Camera-type eye (tissue), 1 donor: ENCODE data around the gene KLF1. TPM values are rescaled to one million over a fixed set of nuclear protein-coding genes. Genes with fewer than 3 reads are reported as not detected.

Experiments used
- total RNA-seq: library from RNA; depleted of rRNA; stranded (reverse); fragments of >200 nt; gene quantifications from one replicate; pipeline ENCODE4 v1.2.3, GENCODE V29; 2014

Gene KLF1
- 2.1 TPM for total RNA-seq

DNA sequence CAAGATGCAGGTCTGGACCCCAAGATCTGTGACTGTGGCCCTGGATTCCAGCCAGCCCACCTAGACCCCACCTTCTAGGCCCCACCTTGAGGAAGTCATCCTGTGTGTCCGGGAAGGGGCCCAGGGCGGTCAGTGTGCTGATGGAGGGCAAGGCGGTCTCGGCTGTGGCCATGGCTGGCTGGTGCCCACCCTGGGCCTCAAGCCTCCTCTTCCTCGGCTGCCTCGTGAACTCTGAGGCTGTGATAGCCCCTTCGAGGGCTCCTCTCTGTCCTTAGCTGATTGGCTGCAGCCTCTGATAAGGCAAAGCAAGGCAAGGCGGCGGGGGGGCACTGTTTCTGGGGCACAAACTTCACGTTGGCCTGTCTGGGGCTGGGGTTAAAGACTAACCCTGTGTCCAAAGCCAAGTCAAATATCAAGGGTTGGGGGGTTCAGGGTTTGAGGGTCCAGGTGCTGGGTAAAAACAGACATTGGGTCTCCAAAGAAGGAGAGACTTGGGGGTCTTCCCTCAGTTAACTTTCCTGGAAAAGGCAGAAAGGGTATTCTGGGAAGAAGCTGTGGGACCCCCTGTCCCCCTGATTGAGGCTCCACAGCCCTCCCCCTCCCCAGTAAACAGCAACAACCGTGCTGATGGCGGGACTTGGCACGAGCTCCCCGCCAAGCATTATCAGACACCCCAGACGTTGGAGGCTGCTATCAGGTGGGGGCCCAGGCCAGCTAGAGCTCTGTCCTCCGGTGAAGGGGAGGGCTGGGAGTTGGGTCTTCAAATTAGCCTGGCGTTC is at the start of gene KLF1:
Gene KLF1 (minus strand): TSS at position 233 of the 779 bp plus-strand sequence. CDS start 61 bp downstream, at position 172.

DNA sequence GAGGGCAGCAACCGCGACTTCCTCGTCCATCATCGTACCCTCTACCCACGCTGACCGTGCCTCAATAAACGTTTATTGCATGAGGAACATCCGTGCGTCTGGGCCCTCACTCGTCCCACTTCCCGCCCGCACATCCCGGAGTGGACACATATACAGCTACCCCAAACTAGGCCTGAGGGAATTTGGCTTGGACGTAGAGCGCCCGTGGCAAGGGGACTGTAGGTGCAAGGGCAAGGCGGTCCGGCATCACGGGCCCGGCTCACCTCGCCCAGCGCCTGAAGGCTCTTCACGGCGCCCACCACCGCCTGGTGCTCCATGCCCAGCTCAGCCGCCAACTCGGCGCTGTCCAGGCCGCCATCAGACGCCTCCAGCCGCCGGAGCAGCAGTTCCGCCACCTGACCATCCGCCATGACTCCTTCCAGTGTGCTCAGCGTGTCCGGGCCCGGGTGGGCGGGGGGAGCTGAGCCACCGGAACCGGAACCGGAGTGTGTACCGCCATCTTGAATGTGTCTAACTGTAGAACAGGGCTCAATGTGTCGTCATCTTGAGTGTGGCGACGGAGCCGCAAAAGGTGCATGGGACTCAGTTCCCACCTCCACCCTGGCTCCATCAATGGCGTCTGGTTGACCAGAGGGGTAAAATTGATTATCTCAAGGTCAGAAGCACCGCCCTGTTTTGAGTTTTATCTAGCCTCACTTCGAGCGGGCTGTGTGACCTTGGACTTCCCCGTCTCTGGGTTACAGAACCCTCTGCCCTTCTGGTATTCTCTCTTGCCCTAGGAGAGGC is 46.5 kb upstream of the KLF1 start, which contains the start of gene FARSA:
Gene FARSA (minus strand): TSS at position 425 of the 786 bp plus-strand sequence. CDS start 15 bp downstream, at position 410.

DNA sequence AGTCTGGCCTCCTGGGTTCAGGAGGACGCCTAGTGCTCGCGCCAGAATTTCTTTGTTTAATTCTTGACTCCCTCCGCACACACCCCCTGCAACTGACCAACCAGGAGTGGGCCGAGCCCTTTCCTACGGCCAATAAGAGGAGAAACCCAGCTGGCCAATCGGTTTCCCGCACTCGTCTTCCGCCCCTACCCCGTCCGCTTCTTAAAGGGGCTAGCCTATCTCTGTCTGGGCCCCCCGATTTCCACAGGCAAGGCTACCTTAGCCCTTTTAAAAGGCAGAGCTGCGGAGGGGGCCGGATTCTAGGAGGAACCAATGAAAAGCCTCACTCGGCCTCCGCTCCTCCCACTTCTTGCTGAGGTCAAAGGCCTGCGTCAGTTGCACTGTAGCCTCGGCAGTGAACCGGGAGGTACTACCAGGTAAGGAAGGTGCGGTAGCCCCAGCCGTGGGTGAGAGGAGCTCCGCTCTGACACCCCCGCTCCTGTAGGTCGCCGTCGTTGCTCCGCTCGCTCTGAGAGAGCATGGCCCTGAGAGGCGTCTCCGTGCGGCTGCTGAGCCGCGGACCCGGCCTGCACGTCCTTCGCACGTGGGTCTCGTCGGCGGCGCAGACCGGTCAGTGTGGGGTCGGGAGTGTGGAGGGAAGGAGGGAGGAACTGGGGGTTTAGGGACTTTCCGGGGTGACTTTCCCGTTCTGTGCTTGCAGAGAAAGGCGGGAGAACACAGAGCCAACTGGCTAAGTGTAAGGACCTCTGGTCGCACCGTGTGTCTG is 4.0 kb upstream of the KLF1 start, which contains the start of gene GCDH:
Gene GCDH (plus strand): TSS at position 374 of the 766 bp plus-strand sequence. CDS start 145 bp downstream, at position 519.

DNA sequence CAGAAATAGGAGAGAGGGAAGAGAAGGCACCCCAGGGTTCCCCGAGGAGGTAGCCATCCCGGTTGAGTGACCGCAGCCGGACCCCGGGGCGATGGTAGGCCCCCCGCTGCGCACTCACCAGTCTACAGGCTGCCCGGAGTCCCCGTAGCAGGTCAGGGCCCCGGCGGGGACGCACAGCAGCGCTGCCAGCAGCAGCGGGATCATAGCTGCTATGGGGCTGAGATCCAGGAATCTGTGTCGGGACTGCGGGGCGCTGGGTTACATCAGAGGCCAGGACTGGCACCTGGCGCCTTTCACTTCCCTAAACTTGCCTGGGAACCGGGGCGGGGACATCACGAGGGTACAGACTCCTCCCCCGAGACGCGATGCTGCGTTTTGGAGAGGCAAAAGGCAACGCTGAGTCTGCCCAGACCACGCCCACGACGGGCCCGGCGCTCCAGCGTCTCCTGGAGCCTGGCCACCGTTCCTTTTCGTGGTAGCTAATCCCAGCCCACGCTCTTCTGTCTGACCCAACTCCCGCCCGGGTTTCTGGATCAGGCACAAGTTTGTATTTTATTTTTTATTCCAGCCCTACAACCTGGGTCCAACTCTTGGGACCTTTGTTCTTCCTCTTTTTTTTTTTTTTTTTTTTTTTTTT is 5.7 kb downstream of the KLF1 start, which contains the start of gene DNASE2:
Gene DNASE2 (minus strand): TSS at position 278 of the 637 bp plus-strand sequence. CDS start 74 bp downstream, at position 204.

DNA sequence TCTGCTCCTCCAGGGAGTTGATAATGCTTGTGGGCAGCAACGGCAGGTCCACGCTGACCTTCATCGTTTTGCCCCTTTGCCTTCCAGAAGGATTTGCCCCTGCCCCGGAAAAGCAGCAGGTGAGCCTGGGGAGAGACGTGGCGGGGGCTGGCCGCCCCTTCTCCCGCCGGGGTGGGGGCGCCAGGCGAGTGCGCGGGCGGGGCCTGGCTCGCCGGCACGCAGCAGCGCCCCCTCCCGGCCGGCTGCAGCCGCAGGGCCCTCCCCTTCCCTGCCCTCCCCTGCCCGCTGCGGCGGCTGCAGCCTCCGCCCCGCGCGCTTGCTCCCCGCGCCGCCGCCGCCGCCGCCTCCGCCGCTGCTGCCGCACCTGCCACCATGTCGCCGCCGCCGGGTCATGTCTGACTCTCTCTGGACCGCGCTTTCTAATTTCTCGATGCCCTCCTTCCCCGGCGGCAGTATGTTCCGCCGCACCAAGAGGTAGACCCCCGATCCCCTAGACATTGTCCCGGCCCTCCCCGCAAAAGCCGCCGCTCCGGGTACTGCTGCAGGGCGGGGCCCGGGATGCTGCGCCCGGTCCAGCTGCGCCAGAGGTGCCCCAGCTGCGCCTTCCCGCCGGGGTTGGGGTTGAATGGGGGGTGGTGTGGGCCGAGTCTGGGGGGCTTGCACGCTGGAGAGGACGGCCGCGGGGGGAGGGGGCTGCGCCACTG is 48.7 kb downstream of the KLF1 start, which contains the start of gene MAST1:
Gene MAST1 (plus strand): TSS at position 334 of the 704 bp plus-strand sequence. CDS start 58 bp downstream, at position 392.

DNA sequence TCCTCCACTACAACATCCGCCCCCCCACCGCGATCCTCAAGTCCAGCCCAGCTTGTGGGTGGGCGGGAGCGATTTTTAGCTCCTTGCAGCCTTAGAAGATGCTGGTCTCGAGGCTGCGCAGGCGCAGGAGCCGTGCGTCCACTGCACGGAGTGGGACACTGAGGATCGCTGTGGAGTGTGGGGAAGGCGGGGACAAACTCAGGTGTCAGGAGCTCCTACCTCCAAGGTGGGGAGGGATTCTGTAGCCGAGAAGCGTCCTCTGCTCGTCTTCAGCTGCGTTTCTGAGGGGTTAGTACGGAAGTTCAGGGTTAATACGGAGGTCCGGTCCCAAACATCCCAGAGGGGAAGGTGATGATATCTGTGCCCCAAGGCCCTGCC is 52.4 kb downstream of the KLF1 start, which contains the start of gene RTBDN:
Gene RTBDN (minus strand): TSS at position 14 of the 378 bp plus-strand sequence. CDS start 4,600 bp downstream, outside the sequence.

Other genes starting within 250 kb of the KLF1 start
- 35.4 TPM for gene MAN2B1, start 220.5 kb downstream of the KLF1 start, total RNA-seq
- gene WDR83, start 220.4 kb downstream of the KLF1 start, total RNA-seq = 6.7 TPM
- 154 TPM for gene DHPS, start 205.3 kb downstream of the KLF1 start, total RNA-seq
- gene GNG14, start 199.2 kb downstream of the KLF1 start, total RNA-seq = not detected
- 7.8 TPM for gene FBXW9, start 190.6 kb downstream of the KLF1 start, total RNA-seq
- gene TNPO2, start 163.3 kb downstream of the KLF1 start, total RNA-seq = 92.0 TPM
- gene TRIR, start 152.5 kb downstream of the KLF1 start, total RNA-seq = 144 TPM
- 49.4 TPM for gene GET3, start 149.7 kb downstream of the KLF1 start, total RNA-seq
- gene BEST2, start 135.4 kb downstream of the KLF1 start, total RNA-seq = 0.55 TPM
- gene HOOK2, start 111.6 kb downstream of the KLF1 start, total RNA-seq = 33.5 TPM
- gene JUNB, start 95.7 kb downstream of the KLF1 start, total RNA-seq = 194 TPM
- gene PRDX2, start 85.4 kb downstream of the KLF1 start, total RNA-seq = 290 TPM
- gene THSD8, start 85.1 kb downstream of the KLF1 start, total RNA-seq = not detected
- 20.2 TPM for gene RNASEH2A, start 80.6 kb downstream of the KLF1 start, total RNA-seq
- gene RTBDN, start 52.6 kb downstream of the KLF1 start, total RNA-seq = 8.6 TPM
- gene MAST1, start 48.7 kb downstream of the KLF1 start, total RNA-seq = 23.3 TPM
- 15.1 TPM for gene DNASE2, start 5.8 kb downstream of the KLF1 start, total RNA-seq
- gene GCDH, start 4.0 kb upstream of the KLF1 start, total RNA-seq = 59.3 TPM
- gene SYCE2, start 32.1 kb upstream of the KLF1 start, total RNA-seq = not detected
- 41.6 TPM for gene FARSA, start 46.5 kb upstream of the KLF1 start, total RNA-seq
- 471 TPM for gene CALR, start 51.4 kb upstream of the KLF1 start, total RNA-seq
- gene RAD23A, start 58.7 kb upstream of the KLF1 start, total RNA-seq = 75.9 TPM
- gene GADD45GIP1, start 70.0 kb upstream of the KLF1 start, total RNA-seq = 16.8 TPM
- gene DAND5, start 82.4 kb upstream of the KLF1 start, total RNA-seq = 5.2 TPM
- 122 TPM for gene NFIX, start 108.3 kb upstream of the KLF1 start, total RNA-seq
- gene LYL1, start 215.7 kb upstream of the KLF1 start, total RNA-seq = 6.2 TPM
- gene TRMT1, start 229.5 kb upstream of the KLF1 start, total RNA-seq = 30.1 TPM
- gene NACC1, start 231.1 kb upstream of the KLF1 start, total RNA-seq = 18.8 TPM